HL-60/S4 treated with phorbol 12-myristate 13-acetate at 8.2 ng/mL for 4 days and 3 days (cell line): ENCODE results near the gene TTLL8.

Source experiments
- in situ Hi-C: fragments of 300-500 bp; cut with MboI; formaldehyde crosslinking; loops from 2 replicates; pipeline ENCODE4 v1.15.0; 2022; ENCODE audit warnings: low sequenced_read_pairs

Gene TTLL8

DNA sequence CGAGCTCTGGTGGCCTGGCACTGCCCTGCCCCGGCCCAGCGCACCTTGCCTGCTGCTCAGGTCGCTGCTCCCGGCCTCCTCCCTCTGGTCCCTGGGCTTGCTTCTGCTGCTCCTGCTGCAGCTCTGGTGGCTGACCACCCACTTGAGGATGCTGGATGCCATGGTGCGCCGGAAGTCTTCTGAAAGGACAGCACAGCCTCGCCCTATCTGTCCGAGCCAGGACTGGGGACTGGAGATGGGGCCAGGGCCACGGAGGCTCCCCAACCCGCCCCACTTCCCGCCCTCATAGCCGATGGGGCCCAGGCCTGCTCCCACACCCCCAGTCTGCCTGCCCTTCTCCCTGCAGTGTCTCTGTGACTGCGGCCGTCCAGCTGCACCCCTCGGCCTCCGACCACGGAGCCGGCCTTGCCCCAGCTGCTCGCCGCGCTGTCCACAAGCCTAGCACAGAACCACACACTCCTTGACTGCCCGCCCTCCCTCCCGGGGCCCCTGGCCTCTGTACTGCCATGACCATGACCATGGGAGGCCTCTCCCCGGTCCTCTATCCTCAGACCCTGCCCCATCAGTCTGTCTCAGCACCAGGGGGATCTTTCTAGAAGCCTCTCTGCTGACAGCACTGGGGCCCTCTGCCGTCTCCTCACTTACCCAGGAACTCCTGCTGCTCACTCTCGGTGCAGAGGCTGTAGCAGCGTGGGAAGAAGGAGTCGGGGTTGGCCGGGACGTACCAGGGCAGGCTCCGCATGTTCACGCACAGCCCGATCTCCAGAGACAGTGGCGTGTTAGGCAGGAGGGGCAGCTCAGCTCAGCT is 12.7 kb downstream of the TTLL8 start:
- in situ Hi-C loops = loop anchor here (25.0 kb wide), 1 partner anchor 283 kb away; no protein-coding TSS in a partner anchor

DNA sequence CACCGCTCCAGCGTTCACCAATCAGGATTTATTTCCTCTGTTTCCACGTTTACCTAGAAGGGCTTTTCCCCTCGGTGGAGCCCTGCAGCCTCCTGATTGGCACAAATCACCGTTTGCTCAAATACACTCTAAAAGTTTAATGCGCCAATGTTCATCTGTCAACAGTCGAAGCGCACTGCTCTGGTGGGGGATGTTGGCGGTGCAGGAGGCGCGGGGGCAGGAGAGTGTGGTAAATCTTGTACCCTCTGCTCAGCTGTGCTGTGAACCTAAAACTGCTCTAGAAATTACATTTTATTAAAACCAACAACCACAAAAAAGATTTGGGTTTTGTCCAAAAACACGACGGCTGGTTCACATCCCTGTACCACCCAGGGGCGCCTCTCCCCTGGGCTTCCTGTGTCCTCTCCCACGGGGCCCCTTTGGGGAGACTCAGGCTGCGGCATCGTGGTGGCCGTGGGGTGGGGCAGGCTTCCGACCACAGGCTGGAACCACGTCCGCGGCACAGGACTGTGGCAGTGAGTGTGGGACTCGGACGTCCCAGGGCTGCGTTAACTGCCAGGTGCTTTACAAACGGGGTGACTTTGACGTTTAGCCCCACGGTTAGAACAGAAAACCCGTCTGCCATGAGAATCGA is 13.5 kb downstream of the TTLL8 start:
- in situ Hi-C loops = loop anchor here (25.0 kb wide), 1 partner anchor 282 kb away; no protein-coding TSS in a partner anchor

DNA sequence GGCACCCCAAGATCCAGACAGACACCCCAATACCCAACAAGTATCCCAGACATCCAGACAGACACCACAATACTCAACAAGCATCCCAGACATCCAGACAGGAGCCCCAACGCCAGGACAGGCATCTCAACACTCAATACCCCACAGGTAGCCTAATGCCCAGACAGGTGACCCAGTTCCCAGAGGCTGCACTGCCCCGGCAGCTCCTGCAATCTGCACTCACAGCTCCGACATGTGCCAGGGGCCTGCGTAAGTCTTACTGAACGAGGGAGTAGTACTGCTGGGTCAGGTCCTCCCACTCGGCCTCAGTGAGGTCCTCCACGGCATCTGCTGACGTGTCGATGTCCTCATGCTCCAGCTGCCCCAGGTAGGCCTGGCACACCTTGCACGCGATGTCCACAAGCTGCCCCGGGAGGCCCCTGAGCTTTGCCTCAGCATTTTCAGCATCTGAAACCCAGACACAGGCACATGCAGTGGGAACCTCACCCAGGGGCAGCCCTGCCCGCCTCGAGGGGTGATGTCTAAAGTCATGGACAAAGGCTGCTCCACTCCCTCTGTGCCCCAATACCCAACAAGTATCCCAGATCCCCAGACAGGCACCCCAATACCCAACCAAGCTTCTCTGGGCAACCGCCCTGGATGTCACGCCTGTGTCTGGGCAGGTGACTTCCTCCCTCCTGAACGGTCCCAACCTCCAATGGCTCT is 16.6 kb downstream of the TTLL8 start:
- in situ Hi-C loops = loop anchor here (25.0 kb wide), 1 partner anchor 279 kb away; no protein-coding TSS in a partner anchor

DNA sequence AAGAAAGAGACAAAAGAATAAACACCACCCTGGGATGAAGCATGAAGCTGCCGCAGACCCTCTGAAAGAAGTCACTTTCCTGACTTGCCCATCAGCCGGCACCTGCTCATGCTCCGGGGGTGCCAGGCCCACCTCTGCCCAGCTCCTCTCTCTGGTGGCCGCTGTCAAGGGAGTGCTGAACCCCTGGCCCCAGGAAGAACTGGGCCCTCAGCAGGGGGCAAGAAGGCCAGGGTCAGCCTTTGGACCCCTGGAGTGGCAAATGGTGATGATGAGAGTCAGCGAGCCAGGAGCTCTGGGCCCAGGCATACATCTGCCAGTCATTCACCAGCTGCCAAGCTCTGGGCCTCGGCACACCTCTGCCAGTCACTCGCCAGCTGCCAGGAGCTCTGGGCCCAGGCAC is 17.4 kb downstream of the TTLL8 start:
- in situ Hi-C loops = loop anchor here (25.0 kb wide), 1 partner anchor 278 kb away; no protein-coding TSS in a partner anchor

DNA sequence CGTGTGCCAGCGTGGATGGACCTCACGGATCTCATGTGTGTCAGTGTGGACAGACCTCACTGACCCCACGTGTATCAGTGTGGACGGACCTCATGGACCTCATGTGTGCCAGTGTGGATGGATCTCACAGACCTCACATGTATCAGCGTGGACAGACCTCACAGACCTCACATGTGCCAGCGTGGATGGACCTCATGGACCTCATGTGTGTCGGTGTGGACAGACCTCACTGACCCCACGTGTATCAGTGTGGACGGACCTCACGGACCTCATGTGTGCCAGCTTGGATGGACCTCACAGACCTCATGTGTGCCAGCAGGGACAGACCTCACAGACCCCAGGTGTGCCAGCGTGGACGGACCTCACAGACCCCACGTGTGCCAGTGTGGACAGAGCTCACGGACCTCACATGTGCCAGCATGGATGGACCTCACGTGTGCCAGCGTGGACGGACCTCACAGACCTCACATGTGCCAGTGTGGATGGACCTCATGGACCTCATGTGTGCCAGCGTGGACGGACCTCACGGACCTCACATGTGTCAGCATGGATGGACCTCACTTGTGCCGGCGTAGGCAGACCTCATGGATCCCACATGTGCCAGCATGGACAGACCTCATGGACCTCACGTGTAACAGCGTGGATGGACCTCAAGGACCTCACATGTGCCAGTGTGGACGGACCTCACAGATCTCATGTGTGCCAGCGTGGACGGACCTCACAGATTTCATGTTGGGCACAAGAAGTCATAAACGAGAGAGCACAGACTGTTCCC is 18.2 kb downstream of the TTLL8 start:
- in situ Hi-C loops = loop anchor here (10.0 to 25.0 kb wide), 2 partner anchors 105 to 278 kb away; no protein-coding TSS in a partner anchor

DNA sequence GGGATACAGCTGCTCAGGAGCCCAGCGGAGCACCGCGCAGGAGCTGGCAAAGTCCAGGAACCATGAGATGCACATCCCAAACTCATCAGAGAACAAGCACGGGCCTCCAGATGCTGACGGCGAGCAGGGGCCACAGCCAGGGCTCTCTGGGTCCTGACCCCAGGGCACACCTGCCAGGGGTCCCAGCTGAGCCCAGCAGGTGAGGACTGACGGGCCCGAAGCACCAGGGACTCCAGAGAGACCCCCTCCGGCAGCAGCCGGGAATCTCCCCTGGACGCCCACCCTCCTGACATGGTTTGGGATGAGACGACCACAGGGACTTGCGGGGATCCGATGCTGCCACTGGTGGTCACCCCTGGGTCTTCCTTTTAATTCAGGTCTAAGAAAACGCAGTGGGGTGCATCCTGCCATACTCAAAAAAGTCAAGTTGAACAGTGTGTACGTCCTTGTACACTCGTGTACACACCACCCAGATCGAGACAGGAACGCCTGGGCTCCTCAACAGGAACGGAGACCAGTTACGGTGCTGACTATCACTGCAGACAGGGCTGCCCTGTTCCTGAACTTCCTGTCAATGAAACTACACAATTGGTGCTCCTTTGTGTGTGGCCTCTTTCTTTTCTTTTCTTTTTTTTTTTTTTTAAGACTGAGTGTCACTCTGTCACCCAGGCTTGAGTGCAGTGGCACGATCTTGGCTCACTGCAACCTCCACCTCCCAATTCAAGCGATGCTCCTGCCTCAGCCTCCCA is 21.9 kb downstream of the TTLL8 start:
- in situ Hi-C loops = loop anchor here (10.0 to 25.0 kb wide), 2 partner anchors 101 to 274 kb away; no protein-coding TSS in a partner anchor

DNA sequence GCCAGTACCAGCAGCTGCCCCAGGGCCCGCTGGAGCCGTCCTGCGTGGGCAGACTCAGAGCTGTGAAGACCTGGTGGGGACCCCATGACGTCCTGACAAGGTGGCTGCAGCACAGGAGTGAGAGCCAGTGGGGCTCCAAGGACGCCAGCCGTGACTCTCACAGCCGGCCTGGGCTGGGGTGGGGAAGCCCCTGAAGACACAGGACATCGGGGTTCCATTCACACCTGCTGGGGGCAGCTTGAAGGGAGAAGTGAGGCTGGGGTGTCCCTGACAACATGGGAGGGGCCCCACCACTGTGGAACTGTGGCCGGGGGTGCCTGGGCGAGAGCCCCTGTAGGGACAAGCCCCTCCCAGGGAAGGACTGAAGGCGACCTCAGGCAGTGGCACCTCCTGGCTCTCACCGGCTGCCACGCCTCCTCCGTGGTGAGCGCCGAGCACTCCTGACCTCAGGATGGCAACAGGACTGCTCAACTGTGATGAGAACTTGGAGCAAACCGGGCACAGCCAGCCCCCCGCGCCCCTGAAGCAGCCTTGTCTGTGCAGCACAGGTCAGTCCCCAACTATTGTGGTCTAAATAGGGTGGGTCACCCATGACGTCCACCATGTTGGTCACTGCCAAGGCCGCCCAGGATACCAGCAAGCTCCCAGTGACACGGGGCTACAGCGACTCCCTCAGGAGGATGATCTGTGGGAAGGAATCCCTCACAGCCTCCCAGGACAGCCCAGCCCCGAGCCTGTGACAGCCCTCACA is 22.8 kb downstream of the TTLL8 start:
- in situ Hi-C loops = loop anchor here (10.0 to 25.0 kb wide), 2 partner anchors 101 to 273 kb away; no protein-coding TSS in a partner anchor

DNA sequence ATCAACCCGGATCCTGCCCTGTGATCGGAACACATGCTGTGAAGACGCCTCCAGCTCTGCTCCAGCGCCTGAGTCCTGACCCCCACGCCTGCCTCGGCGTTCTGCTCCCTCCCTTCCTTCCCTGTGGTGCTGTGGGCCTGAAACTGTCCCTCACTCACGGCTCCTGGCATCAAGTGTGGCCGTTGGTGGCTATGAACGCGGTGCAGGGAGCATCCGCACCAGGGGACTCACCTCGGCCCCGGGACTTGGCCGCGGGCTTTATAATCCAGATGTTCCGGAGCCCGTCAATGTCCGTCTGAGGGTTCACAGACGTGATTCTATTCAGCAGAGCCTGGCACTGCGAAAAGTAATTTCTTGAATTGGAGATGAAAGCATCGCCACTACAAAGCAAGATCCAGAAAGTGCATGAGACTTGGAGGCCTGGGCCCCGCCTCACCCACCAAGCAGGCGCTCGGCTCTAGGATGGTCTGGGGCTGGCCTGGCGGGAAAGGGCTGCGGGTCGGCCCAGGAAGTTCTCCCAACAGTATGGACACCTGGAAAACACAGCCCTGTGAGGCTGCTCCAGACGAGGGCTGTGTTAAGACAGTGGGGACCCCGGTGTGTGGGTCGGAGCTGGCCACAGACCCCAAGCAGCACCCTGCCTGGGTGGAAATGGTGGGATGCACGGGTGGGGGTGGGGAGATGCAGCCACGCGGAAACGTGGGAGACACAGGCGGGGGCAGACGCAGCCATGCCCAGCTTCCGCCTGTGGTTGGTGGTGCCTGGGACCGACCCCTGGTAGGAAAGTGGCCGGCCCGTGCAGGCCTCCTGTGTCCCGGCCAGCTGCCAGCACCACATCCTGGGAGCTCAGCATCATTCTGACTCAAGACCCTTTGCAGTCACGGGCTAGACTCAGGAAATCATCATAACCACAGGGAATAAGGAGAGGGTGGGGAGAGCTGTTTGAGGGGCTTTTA is 23.7 kb downstream of the TTLL8 start:
- in situ Hi-C loops = loop anchor here (10.0 to 25.0 kb wide), 2 partner anchors 100 to 272 kb away; no protein-coding TSS in a partner anchor

DNA sequence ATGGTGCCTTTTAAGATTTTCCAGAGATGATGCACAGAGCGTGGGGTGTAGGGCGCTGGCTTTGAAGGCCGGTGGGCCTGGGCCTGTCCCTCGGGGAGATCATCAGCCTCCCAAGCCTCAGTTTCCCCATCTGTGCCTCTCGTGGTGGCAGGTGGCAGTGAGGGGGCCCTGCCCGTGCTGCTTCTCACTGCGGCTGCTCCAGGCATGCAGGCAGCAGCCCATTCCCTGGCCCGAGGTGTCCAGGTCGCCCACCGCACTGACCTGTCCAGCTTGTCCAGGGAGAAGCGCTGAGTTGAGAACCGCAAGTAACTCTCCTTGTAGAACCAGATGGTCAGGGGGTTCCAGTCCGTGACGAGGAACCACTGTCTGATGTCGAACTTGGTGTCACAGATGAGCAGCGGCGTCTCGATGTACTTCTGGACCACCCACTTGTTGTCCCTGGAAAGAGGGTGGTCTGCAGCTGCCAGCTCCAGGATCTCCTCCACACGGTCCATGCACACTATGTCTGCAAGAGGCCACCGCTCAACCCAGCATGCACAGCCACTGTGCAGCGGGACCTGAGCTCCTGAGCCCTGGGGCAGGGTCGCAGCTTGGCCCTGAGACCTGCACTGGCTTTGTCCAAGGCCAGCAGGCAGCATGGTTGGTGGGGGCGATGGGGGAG is 25.0 kb downstream of the TTLL8 start:
- in situ Hi-C loops = loop anchor here (10.0 to 25.0 kb wide), 2 partner anchors 98 to 271 kb away; no protein-coding TSS in a partner anchor

DNA sequence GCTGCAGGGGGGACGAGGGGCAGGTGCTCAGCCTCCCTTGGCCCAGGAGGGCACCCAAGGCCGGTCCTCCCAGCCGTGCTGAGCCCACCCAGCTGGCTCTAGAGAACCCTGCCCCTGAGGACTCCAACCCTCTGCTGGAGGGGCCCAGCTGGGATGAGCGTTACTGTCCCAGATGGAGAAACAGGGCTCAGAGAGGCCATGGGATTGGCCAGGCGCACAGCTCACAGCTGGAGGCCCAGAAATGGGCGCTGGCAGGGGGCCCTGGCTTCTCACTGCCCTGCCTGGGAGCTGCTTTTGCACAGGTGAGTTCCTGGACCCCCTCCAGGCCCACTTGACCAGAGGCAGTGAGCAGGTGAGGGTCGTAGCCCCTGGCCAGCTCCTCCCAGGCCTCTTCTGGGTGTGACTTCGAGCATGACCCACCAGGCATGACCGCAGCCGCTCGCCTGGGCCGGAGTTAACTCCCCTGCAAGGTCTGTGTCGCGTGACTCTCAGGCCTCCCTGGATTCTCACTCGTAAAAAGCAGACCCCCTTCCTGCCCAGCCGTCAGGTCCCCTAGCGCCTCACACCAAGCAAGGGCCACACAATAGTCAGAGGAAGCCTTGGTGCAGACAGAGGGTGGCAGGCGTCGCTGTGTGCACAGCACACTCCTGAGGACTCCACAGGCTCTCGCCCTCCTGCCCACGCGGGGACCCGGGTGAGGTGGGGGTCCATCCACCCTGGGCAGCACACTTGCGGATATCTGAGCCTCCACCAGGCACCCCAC is 25.8 kb downstream of the TTLL8 start:
- in situ Hi-C loops = loop anchor here (10.0 to 25.0 kb wide), 2 partner anchors 97 to 270 kb away; no protein-coding TSS in a partner anchor

DNA sequence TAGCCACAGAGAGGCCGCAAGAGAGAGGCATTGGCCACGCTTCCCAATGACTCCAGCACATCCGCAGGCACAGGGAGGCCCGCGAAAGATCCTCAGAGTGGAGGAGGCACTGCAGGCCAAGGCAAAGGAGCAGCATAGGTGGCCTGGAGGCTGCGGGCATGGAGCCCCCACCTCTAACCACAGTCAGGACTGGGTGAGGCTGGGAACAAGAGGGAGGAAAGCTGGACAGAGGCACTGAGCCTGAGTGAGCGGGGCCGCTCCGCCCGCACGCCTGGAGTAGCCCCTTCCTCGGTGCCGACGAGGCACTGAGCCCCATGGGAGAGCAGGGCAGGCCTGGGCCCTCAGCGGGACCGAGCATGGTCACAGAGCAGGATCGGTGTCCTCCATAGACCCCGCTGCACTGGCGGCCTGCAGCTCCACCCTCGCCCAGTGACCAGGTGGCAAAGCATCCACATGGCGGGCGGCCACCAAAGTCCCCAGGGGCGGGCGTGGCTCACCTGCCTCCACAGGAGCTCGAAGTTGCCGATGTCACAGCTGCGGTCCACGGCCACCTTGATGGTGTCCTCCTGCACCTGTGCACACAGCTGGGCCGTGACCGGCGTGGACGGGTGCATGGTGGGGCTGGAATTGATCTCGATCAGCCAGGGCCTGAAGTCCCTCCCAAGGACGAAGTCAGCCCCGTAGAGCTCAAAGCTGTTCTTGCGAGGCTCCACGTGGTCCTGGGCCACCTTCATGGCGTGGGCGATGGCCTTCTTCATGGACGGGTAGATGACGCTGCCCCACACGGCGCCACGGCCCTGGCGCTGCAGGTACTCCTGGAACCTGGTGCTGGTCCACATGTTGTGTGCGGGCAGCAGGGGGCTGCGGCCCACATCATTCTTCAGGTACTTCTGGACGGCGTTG is 26.7 kb downstream of the TTLL8 start:
- in situ Hi-C loops = loop anchor here (10.0 to 25.0 kb wide), 2 partner anchors 97 to 269 kb away; no protein-coding TSS in a partner anchor

DNA sequence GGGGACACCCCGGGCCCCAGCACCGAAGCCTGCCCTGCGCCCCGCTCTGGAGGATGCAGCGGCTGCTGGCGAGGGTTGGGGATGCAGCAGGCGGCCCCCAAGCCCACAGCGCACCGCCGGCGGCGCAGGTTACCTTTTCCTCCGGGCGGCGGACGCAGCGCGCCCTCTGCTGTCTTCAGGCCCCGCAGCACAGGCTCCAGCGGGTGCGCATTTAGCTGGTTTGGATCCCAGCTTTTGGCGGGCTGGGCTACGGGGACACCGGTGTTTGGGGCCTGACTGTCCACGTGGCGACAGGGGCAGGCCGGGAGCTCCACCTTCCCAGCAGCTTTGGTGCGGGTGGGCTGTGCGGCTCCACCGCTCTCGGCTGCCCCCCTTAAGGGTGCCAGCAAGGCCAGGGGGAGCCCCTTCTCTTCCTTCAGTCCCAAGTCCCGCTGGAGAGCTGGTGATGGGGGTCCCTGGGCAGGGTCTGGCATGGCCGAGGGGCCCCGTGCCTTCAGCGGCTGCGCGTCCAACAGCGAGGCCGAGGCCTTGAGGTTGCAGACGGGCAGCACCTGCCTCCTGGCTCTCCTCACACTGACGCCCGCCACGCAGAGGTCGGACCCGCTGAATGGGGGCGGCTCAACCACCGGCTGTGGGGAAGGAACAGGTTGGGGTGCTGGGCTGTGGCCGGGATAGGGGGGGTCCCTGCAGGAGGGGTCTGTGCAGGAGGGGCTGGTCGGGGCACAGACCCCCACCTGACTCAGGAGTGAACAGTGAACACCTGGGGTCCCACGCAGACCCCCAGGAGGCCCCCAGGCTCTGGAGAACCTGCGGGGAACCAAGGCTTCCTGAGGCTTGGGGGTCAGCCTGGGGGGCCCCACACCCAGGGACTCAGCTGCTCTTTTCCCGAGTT is 27.6 kb downstream of the TTLL8 start:
- in situ Hi-C loops = loop anchor here (10.0 to 25.0 kb wide), 2 partner anchors 96 to 268 kb away; no protein-coding TSS in a partner anchor

DNA sequence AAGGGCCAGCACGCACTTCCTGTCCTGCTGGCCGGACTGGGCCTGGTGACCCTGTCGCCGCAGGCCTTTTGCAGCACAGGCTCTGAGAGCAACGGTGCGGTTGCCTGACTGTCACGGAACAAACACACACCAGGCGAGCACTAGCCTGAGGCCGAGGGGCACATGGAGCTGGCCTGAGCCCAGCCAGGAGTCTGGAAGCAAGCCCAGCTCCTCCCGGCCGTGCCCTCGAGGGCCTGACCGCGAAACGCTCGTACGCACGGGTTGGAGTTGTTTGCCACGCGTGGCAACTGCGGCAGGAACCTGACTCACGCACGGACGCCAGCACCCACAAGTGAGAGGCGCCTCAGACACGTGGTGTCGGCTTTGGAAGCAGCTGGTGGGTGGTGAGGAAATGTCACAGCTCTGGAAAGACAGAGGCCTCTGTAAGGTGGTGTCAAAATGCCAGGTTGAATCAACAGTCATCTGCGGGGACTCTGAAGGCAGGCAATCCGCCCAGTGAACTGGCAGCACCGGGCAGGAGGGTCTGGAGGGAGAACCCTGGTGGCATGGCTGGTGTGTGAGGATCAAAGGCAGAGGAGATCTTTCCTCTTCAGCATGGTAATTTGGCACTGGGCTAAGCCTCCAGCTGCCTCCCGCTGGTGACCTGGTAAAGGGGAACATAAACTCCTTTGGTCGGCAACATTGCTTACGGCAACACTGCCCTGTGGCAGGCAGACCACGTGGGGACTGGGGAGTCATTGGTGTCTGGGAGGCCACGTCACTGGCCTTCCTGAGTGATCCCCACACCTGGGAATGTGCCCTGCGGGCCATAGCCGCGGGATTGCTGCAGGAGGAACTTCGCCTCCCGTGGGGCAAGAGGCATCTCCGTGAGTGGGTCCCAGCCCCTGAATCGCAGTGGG is 30.2 kb downstream of the TTLL8 start:
- in situ Hi-C loops = loop anchor here (25.0 kb wide), 1 partner anchor 266 kb away; no protein-coding TSS in a partner anchor
